ENCODE data around the gene CRYBB3.
"Not testable (repeated sequence)": the region's sequence is repeated elsewhere in the genome, so short reads cannot be mapped to it uniquely, and the experiment has no call there.

The CRYBB3 gene

GRCh38 chr22:25206998-25207397, 7.3 kb downstream of the CRYBB3 start:
- DNase-seq (ENCODE audit: low spot score), result no peak

- DNase-seq (ENCODE audit: low spot score), result no peak
Measured at GRCh38 chr22:25207553-25208157, 8.0 kb downstream of the CRYBB3 start.

- no peak for DNase-seq (ENCODE audit: low spot score)
Measured at GRCh38 chr22:25208328-25208727, 8.7 kb downstream of the CRYBB3 start.

GRCh38 chr22:25208743-25209505, 9.3 kb downstream of the CRYBB3 start:
- no peak for DNase-seq (ENCODE audit: low spot score)

- no peak for DNase-seq (ENCODE audit: low spot score)
Measured at GRCh38 chr22:25210793-25211192, 11.1 kb downstream of the CRYBB3 start.

GRCh38 chr22:25212337-25212736, 12.7 kb downstream of the CRYBB3 start:
- DNase-seq (ENCODE audit: low spot score), result no peak

GRCh38 chr22:25213221-25213620, 13.6 kb downstream of the CRYBB3 start:
- no peak for DNase-seq (ENCODE audit: low spot score)

GRCh38 chr22:25216230-25216629, 16.6 kb downstream of the CRYBB3 start:
- no peak for DNase-seq (ENCODE audit: low spot score)

GRCh38 chr22:25219211-25219689, 19.6 kb downstream of the CRYBB3 start, which contains the start of gene CRYBB2:
TSS of gene CRYBB2 (plus strand) at chr22:25219639. CDS start at chr22:25221430, 1,791 bp downstream.
- no peak for DNase-seq (ENCODE audit: low spot score)

GRCh38 chr22:25219948-25220442, 20.3 kb downstream of the CRYBB3 start:
- DNase-seq (ENCODE audit: low spot score), result no peak

- no peak for DNase-seq (ENCODE audit: low spot score)
Measured at GRCh38 chr22:25221790-25222189, 22.1 kb downstream of the CRYBB3 start.

- DNase-seq (ENCODE audit: low spot score), result no peak
Measured at GRCh38 chr22:25223269-25223850, 23.7 kb downstream of the CRYBB3 start.

GRCh38 chr22:25228822-25229221, 29.2 kb downstream of the CRYBB3 start:
- DNase-seq (ENCODE audit: low spot score), result no peak

- DNase-seq (ENCODE audit: low spot score), result not testable (repeated sequence)
Measured at GRCh38 chr22:25230760-25231159, 31.1 kb downstream of the CRYBB3 start.

- no peak for DNase-seq (ENCODE audit: low spot score)
Measured at GRCh38 chr22:25232301-25232700, 32.6 kb downstream of the CRYBB3 start.

GRCh38 chr22:25233706-25234105, 34.0 kb downstream of the CRYBB3 start:
- not testable (repeated sequence) for DNase-seq (ENCODE audit: low spot score)

- DNase-seq (ENCODE audit: low spot score), result peak; percentile 14
Measured at GRCh38 chr22:25235547-25236290, 36.1 kb downstream of the CRYBB3 start.

- no peak for DNase-seq (ENCODE audit: low spot score)
Measured at GRCh38 chr22:25236417-25236816, 36.8 kb downstream of the CRYBB3 start.

GRCh38 chr22:25237503-25237902, 37.8 kb downstream of the CRYBB3 start:
- DNase-seq (ENCODE audit: low spot score), result no peak

- DNase-seq (ENCODE audit: low spot score), result not testable (repeated sequence)
Measured at GRCh38 chr22:25238058-25238457, 38.4 kb downstream of the CRYBB3 start.

GRCh38 chr22:25255169-25255568, 55.5 kb downstream of the CRYBB3 start:
- not testable (repeated sequence) for DNase-seq (ENCODE audit: low spot score)

All from CD4-positive, alpha-beta T cell treated with Interleukin-6 at 100 ng/mL for 8 hours (primary cell).